GM06990 (cell line): Measurements from ENCODE around the gene TMEM117.
"Not testable (repeated sequence)": the region's sequence is repeated elsewhere in the genome, so short reads cannot be mapped to it uniquely, and the experiment has no call there.

Source experiments
- DNase-seq: peaks from one replicate; pipeline ENCODE4 v3.0.0-alpha.2; 2011; ENCODE audit not compliant: insufficient read length; ENCODE audit errors: extremely low read depth
- H3K27me3 ChIP-seq: replicated peaks from 2 replicates; pipeline ENCODE4 v1.6.0; 2011; ENCODE audit warnings: low read length; ENCODE audit not compliant: control insufficient read depth, insufficient read depth
- H3K36me3 ChIP-seq: 2 replicates; pipeline ENCODE4 v1.5.1; 2011; ENCODE audit warnings: low read length; ENCODE audit not compliant: control insufficient read depth, insufficient read depth
- H3K4me3 ChIP-seq: replicated peaks from 2 replicates; pipeline ENCODE4 v1.5.1; 2011; ENCODE audit warnings: low read depth, mild to moderate bottlenecking, control low read depth, low read length
- TF ChIP-seq, protein P1 (sequence below): IDR thresholded peaks from 2 replicates; pipeline ENCODE4 v1.5.1; 2011; ENCODE audit warnings: low read length, control low read depth, mild to moderate bottlenecking, inconsistent platforms; ENCODE audit not compliant: insufficient read depth, poor library complexity, severe bottlenecking

Gene TMEM117

DNA sequence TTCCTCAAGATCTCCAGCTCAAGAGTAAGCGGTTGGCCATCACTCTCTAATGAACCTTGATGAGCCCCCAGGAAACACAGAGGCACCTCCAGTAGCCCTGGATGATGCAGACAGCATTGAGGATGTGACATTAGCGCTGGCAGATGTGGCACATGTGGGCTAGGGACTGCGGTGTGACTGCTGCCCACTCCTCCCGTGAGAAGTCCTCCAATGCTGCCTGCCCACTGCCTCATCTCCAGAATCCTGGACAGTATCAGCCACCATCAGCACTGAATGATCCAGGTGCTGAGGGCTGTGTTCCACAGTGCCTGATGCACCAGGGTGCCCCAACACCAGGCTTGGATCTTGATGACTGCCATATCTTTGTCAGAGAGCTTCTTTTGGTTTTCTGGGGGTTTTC is 412.6 kb downstream of the TMEM117 start:
- H3K36me3 ChIP-seq, result no peaks in the 10 kb centered on the region
- no peaks in the 10 kb centered on the region for H3K27me3 ChIP-seq
- no peak overlapping the region for H3K4me3 ChIP-seq
- no peak for DNase-seq
- TF ChIP-seq, protein P1, sequence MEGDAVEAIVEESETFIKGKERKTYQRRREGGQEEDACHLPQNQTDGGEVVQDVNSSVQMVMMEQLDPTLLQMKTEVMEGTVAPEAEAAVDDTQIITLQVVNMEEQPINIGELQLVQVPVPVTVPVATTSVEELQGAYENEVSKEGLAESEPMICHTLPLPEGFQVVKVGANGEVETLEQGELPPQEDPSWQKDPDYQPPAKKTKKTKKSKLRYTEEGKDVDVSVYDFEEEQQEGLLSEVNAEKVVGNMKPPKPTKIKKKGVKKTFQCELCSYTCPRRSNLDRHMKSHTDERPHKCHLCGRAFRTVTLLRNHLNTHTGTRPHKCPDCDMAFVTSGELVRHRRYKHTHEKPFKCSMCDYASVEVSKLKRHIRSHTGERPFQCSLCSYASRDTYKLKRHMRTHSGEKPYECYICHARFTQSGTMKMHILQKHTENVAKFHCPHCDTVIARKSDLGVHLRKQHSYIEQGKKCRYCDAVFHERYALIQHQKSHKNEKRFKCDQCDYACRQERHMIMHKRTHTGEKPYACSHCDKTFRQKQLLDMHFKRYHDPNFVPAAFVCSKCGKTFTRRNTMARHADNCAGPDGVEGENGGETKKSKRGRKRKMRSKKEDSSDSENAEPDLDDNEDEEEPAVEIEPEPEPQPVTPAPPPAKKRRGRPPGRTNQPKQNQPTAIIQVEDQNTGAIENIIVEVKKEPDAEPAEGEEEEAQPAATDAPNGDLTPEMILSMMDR, result no peak

DNA sequence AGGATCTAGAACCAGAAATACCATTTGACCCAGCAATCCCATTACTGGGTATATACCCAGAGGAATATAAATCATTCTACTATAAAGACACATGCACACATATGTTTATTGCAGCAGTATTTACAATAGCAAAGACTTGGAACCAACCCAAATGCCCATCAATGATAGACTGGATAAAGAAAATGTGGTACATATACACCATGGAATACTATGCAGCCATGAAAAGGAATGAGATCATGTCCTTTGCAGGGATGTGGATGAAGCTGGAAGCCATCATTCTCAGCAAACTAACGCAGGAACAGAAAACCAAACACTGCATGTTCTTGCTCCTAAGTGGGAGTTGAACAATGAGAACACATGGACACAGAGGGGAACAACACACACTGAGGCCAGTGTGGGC is 414.6 kb downstream of the TMEM117 start:
- H3K36me3 ChIP-seq, DNase-seq, H3K4me3 ChIP-seq, H3K27me3 ChIP-seq: not testable (repeated sequence)

DNA sequence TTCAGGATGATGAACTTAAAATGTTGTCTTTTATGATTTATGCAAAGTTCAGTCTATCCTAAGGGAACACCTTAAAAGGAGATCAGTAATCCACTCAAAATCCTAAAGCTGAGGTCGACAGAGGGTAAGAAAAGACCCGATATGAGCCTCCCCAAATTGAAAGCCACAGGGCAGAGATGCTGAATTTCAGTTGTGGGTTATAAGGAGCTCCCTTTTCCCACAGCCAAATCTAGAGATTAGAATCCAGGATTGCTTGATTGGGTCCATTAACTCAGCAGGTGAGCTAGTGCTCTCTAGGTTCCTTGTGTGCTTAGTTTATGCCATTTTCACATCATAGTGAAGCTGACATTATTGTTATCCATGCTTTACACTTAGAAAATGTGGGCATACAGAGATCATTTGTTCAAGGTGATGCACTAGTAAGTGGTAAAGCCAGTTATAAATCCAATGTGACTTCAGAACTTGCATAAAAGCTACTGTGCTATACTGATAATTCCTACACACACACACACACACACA is 417.5 kb downstream of the TMEM117 start:
- TF ChIP-seq, protein P1, result no peak
- Histone ChIP-seq H3K27me3 (no peaks in the 10 kb centered on the region), H3K4me3 (no peak overlapping the region), H3K36me3 (no peaks in the 10 kb centered on the region)
- DNase-seq, result no peak

DNA sequence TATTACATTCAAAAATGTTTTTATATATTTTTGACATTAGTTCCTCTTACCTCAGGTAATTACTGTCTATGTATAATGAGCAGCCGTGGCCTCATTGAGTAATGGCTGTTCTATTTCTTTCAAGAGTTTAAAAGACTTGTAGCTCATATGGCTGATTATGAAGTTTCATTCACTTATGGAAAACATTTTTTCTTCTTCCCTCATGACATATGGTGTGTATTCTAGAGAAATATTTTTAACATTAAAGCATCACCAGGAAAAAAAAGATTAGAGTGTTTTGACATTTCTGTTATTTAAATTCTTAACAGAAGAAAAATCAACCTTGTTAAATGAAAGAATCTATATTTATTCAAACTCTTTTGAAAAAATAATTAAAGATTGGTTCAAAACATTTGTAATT is 422.4 kb downstream of the TMEM117 start:
- Histone ChIP-seq H3K27me3 (no peaks in the 10 kb centered on the region), H3K4me3 (no peak overlapping the region), H3K36me3 (no peaks in the 10 kb centered on the region)
- DNase-seq, result no peak
- TF ChIP-seq, protein P1, result no peak

DNA sequence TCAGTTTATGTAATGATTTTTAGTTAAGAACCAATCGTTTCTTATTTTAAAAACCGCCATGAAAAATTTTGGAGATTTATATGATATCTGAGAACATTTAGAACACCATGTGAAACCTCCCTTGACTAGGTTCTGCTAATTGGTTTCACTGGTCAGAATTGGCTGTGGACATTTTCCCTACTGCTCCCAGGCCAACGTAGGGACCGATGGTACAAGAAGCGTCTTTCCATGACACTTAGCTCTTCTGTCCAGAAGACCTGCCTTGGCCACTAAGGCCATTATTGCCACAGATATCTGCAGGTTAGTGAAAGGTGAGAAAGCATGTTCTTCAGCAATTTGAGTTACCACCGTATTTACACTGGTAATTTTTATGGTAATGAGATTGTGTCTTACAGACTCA is 424.0 kb downstream of the TMEM117 start:
- no peak for DNase-seq
- no peak overlapping the region for H3K4me3 ChIP-seq
- H3K27me3 ChIP-seq, result no peaks in the 10 kb centered on the region
- TF ChIP-seq, protein P1, result no peak
- no peaks in the 10 kb centered on the region for H3K36me3 ChIP-seq

DNA sequence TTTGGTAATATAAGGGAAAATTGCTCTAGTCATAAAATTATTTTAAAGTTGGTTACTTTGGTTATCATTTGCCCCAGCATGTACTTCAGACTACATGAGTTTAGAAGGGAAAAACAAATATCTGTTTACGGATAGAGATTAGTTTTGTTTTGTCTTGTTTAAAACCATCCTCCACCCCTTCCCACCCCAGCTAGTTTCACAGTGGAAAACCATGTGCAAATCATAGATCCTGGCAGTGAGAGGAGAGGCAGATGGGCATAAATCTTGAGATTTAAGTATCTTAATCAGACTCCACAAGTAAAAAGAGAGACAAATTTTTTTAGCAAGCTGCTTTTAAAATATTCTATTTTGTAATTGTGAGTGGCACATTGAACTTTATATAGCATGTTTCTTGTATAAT is 424.7 kb downstream of the TMEM117 start:
- Histone ChIP-seq H3K27me3 (no peaks in the 10 kb centered on the region), H3K36me3 (no peaks in the 10 kb centered on the region)
- DNase-seq, result no peak

More for the DNA sequence above, 424.7 kb downstream of the TMEM117 start:
- TF ChIP-seq, protein P1, result no peak
- H3K4me3 ChIP-seq, result no peak overlapping the region
